ENCODE data around the gene TMEM109.

Gene TMEM109

DNA sequence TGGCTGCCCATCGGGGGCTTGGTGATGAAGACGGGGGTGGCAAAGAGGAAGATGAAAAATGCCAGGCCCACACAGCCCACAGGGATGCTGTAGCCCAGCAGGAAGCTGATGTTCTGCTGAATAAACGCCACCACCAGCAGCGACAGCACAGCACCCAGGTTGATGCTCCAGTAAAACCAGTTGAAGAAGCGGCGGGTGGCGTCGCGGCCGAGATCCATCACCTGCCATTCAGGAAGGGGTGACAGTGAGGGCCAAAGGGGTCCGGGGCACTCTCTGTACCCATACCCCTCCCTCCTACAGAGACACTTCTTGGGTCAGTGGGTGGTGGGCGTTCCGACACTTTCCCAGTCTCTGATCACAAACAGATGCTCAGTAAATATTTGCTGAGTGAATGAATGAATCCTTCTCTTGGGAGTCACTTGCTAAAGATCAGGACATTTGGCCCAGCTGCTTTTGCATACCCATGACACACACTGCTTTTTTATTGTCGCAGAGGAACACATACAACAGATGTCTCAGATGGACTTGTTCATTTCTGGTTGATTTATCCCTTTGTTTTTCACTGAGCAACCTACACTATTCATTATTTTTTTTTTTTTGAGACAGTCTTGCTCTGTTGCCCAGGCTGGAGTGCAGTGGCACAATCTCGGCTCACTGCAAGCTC lies 32.8 kb downstream of the TMEM109 start:
- DNase-seq: no peak

DNA sequence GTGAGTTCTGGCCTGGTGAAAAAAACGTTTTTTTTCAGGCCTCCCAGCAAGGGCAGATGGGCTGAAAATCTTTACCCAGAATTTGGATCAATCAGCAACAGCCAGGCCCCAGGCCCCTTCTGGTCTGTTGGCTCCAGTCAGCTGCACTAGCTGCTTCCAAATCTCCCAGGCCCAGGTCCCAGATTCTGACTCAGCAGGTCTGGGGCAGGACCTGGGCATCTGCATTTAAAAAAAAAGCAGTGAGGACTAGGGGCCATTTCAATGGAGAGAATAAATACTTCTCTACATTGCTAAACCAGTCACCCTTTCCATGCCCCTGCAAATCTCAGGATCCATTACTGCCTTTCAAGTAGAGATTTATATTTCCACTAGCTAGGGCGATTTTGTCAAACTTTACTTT lies 33.7 kb downstream of the TMEM109 start:
- no peak for DNase-seq

DNA sequence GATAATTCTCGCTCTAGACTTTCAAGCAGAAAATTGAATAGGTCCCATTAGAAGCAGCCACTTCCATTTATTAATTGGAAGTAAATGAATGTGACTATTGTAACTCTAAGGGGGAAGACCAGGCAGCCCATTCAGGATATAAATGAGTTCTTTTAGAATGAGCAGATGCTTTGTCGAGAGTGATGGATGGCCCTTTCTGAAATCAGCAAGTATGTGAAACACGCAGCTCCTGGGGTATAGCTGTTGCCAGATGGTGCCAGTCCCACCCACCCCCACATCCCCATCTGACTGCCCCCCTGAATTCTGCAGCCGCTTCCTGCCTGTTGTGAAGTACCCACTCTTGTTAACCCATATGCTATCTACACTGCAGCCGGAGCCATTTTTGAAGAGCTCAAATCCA lies 34.3 kb downstream of the TMEM109 start:
- DNase-seq: no peak

DNA sequence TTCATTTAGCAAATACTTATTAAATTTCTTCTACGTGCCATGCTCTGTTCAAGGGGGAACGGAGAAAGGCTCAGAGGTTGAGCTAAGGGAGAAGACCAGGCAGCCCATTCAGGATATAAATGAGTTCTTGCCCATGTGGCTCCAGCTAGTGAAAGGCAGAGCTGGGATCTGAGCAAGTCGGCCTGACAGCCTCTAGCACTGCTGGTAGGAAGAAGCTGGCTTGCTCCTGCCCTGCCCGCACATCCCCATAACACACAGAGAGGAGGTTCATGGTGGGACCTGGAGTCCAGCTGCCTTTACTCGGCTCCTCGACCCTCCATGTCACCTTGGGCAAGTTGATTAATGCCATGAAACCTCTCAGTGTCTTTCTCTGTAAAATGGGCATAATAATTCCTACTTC lies 36.1 kb downstream of the TMEM109 start:
- DNase-seq: no peak

DNA sequence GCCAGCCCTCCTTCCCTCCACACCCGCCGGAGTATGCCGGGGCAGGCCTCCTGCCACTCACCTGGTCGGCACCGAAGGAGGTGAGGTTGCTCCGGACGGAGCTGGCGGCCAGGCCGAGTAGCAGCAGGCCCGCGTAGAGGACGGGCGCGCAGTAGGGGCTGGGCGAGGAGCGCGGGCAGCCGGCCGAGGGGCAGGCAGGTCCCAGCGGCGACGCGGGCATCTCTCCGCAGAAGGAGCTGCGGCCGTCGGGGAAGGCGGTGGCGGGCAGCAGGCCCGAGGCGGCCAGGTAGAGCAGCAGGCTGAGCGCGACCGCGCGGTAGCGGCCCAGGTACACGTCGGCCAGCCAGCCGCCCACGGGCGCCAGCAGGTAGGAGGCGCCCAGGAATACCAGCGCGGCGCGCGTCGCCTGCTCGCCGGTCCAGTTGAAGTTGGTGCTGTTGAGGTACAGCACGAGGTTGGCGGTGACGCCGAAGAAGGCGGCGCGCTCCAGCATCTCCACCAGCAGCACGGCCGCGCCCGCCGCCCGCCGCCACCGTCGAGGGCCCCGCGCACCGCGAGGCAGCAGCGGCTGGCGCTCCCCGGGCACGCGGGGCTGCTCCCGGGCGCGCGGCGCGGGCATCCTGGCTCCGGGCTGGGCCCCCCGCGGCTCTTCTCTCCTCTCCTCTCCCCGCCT lies 37.1 kb downstream of the TMEM109 start:
- no peak for DNase-seq

DNA sequence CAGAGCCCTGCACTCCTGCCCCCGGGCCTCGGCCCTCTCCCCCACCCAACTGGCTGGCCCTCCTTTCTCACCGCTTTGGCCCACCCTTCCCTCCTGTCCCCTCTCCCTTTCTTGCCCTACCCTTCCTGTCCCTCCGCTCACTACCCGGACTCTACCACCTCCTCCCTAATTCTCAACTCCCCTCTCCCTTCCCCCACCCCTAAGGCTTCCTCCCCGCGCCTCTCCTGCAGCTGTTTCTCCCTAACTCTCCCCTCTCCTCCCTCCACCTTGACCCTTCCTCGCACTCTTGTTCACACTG lies 37.6 kb downstream of the TMEM109 start:
- DNase-seq: no peak

DNA sequence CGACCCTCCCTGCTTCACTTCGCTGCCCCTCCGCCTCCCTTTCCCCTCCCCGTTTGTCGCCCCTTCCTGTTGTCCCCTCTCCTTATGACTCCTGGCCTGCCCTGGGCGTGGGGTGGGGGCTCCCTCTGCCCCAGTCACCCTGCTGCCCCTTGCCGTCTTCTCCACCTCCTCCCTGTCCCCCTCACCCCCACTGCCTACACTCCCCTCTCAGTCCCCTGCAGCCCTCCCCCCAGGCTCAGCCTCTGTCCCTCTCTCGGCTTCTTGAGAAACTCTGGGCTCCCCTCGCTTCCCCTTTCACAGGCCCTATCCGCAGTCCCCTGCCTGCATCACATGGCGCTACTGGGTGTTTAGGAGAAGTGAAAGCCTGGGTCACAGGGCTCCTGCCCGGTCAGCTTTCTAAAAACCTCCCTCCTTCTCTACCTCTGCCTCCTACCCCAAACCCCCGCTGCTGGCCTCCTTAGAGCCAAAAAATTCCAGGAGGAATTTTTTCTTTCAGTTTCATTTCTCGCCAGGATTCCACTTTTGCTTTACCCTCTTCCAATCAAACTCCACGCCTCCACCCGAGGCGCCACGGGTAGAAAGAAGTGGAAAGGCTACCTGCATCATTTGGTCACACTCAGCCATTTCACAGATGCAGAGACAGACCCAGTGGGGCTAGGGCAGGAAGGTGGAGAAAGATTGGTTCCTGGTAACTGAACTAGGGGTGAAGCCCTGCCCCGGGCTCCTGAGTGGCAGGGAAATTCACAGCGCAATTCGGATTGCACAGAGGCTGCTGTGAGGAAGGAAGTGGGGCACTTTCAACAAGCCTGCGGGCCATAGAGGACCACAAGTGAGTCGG lies 38.2 kb downstream of the TMEM109 start, which contains the start of gene SLC15A3:
Gene SLC15A3 (minus strand): TSS at position 273 of the 838 bp plus-strand sequence. CDS start 625 bp downstream, outside the sequence.
- no peak for DNase-seq

DNA sequence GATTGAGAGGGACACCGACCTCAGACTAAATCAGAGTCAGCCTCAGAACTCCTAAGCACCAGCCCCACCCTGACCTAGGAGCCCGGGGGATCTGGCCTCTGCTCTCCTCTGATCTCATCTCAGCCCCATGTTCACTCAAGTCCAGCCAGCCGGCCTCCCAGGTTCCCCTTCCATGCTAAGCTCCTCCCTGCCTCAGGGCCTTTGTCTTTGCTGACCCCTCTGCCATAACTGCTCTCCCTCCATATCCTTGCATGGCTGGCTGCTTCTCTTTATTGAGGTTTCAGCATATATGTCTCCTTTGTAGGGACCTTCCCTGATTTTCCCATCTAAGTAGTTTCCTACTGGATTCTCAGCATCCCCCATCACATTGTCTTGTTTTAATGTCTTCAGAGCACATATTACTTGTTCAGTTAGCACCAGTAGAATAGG lies 38.8 kb downstream of the TMEM109 start:
- DNase-seq: no peak

DNA sequence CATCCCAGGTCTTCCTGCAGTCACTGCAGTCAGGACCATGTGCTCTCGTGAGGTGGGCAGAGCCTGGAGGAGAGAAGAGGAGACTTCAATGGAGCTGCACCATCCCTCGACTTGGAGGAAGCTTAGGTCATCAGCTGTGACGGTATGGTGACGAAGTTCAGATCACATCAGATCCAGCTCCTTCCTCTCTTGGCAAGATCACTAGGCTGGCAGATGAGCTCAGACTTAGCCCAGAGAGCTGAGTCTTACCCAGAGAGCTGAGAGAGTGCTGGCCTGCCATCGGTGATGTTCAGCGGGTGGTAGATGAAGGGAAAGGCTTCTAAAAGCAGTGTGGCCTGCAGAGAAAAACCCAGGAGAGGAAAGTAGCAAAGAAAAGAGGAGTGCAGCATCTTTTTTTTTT lies 39.8 kb downstream of the TMEM109 start:
- DNase-seq: no peak

DNA sequence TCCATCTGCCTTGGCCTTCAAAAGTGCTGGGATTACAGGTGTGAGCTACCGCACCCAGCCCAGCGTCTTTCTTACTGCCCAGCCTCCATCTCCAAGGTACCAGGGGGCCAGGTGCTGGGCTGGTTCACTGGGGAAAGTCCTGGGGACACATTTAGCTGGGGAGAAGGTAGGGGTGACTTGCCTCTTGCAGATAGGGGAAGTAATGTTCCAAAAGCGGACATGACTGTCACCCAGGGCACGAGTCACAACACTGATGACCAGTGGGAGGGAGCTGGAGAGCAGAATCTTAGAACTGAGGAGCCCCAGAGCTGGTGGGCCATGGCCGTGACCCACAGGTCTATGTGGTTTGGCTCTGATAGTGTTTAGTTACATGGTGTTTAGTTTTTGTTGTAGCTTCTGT lies 40.5 kb downstream of the TMEM109 start:
- DNase-seq: no peak

DNA sequence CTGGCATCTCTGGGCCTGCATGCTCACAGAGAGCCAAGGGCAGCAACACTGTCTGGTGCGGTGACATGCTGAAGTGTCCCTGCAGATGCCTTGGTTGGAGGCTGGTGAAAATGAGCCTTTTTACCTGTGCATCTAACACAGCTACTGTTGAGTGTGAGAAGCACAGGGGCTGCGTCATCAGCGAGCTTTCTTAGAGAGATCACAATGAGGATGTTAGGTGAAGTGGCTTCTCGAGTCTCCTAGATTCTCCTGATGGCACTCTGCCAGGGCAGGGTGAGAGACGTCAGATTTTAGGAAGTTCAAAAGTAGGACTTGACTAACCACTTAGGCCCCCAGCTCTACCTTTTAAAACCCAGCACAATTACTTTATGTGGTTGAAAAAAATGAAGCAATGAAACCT lies 41.6 kb downstream of the TMEM109 start:
- no peak for DNase-seq

DNA sequence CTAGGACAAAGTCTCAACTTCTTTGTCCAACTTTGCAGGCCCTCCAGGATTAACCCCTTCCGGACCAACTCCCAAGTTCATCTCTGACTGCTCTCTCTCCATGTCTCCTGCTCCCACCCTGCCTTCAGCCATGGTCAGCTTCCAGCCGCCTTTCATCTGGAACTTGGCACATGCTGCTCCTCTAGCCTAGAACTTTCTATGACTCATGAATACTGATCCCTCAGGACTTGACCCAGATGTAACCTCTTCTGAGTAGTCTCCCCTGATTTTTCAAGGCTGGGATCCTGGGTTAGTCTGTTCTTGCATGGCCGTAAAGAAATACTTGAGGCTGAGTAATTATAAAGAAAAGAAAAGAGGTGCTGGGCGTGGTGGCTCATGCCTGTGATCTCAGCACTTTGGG lies 43.2 kb downstream of the TMEM109 start:
- DNase-seq: no peak

DNA sequence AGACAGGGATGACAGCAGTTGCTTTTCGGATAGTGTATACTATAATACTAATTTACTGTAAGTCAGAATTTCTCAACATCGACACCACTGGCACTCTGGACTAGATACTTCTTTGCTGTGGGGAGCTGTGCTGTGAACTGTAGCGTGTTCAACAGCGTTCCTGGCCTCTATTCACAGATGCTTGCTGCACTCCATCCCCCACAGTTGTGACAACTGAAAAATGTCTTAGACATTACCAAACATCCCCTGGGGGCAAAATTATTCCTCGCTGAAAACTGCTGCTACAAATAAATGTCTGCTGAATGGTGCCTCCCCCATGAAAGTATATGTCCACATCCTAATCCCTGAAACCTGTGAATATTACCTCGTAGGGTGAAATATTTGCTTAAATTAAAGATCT lies 45.5 kb downstream of the TMEM109 start:
- DNase-seq: no peak

DNA sequence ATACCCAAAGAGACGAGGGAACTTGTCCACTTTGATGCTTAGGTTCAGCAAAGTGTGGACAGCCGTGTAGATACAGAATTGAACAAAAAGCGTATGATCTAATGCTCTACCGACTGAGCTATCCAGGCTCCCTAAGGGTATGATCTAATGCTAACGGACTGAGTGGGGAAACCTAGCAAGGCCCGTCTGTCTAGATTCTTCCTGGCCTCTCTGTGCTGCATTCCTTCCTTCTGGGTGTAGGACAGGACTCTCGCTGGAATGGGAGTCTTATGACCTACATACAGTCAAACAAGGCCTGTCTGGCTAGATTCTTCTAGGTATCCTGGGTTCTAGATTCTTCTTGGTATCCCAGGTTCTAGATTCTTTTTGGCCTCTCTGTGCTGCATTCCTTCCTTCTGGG lies 46.4 kb downstream of the TMEM109 start:
- no peak for DNase-seq

DNA sequence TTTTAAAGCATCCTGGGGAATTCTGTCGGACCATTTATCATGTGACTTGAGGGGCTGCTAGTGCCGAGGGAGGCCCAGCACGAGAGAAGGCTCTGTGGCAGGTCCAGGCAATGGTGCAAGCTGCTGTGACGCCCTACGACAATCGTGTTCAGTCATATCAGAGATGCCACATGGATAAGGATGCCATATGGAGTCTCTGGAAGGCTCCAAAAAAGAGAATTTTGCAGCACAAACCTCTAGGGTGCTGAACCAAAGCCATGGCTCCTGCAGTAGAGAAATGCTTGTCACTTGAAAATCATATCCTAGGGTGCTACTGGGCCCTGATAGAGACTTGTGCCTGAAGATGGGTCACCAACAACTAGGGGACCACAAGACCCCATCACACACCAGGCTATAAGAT lies 50.8 kb downstream of the TMEM109 start:
- no peak for DNase-seq

DNA sequence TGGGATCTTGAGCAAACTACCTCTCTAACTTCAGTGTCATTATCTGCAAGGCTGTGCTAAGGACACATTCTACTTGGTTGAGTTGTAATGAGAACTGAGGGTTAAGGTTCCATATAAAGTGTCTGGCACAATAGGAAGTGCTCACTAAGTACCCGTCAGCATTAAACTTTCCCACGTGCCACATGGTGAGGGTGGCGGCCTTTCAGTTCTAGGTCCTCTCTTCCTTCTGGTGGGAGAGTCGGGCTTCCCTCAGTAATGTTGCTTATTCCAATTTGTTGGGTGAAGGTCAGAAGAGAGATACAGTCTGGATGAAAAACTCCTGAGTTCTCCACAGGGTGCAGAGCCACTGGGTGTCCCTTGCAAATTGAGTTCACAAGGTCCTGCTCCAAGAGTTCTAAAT lies 52.9 kb downstream of the TMEM109 start:
- no peak for DNase-seq

DNA sequence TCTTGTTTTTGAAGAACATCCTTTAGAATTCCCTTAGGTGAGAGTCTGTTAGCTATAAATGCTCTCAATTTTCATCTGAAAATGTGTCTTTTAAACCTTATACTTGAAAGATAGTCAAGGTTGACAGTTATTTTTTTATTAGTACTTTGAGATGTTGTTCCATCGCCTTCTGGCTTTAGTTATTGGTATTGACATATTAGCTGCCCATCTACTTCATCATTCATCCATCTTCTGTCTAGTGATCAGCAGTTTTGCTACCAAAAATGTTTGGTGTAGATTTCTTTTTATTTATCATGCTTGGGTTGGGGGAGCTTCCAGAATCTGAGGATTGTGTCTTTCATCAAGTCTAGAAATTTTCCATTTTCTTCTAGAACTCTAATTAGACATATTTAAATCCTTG lies 54.3 kb downstream of the TMEM109 start:
- no peak for DNase-seq

DNA sequence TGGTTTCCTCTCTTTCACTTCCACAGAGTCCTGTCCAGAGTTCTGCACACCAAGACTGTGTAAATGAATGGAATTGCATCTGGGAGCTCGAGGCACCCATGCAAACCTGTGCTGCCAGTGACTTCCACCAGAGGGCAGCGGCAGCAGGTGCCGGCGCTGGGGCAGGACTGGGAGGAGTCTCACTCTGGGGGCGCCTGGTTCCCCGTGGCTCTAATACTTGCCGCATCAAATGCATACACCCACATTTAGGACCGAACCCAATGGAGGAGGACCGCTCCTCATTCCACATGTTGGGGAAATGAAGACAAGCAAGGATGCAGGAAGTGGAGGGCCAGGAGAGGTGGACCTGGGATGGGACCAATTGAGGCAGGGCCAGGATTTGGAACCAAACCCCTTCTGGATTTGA lies 56.4 kb downstream of the TMEM109 start:
- no peak for DNase-seq

DNA sequence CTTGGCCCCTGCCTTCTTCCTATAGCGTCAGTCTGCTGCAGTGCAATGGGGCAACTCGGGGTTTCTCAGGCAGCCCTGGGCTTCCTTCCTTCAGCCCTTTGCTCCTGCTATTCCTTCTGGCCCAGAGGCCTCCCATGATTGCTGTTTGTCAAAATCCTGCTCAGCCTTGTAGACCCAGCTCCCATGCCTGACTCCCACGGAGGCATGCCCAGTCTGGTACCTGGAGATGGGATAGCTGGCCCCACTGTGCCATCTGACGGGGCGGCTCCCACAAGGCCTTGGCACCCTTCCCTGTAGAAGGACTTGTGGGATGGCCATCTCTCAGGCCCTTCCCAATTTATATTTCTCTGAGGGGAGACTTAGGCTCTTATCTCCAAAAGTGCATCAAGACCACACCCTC lies 56.9 kb downstream of the TMEM109 start:
- DNase-seq: no peak

DNA sequence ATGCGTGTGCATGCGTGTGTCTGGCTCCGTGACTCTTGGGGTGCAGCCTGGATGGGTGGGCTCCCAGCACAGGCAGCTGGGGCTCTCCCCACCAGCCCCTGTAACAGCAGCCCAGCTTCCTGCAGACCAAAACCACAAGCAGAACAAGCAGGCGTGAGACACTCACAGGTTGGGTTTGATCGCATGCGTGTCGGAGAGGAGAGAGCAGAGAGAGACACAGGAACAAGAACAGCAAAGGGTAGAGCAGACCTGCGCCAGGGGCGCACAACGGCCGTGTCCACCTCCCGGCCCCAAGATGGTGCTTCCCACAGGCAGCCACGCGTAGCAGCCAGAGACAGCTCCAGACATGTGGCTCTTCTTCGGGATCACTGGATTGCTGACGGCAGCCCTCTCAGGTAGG lies 57.6 kb downstream of the TMEM109 start, which contains the start of gene CD6:
Gene CD6 (plus strand): TSS at position 161 of the 400 bp plus-strand sequence. CDS start 186 bp downstream, at position 347.
- no peak for DNase-seq

DNA sequence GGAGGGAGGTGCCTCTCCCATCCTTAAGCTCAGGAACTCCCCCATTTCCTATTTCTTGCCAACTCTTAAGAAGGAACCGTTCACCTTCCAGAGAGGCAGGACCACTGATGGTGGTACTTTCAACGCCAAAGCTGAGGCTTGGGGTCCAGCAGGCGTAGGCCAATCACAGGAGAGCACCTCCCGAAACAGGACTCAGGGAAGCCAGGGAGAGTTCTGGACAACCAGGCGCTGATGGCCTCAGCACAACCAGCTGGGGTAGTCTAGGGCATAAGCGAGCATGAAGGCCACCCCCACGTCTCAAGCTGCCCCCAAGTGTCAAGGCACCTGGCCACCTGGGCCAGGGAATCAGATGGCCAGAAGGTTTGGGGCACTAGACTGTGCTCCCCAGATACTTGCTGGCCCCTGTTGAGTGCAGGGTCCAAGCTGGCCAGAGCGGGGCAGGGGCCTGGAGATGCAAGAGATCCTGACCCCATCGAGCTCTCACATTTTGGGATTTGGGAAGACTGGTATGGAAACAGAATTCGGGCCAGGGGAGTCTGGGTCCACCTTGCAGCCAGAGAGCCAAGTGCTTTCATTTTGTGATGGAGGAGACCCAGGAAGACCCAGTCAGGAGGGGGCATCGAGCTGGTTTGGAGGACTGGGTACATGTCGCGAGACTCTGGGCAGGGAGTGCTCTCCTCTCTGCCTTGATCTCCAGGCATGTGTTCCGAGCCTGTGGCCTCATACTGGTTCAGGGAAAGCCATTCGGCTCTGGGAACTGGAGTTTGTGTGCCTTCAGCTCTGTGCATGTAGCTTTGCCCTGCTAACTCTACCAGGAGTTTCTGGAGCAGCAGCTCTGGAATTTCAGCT lies 58.4 kb downstream of the TMEM109 start:
- no peak for DNase-seq

Data from NCI-H526 treated with DMSO at 0.1 percent for 48 hours (cell line).